Fibroblast of lung (primary cell): Measurements from ENCODE around the gene PALLD.

ENCODE experiments used
- EZH2 ChIP-seq: IDR thresholded peaks from 2 replicates; pipeline ENCODE4 v1.5.1; 2012; ENCODE audit warnings: low read length, control low read depth, mild to moderate bottlenecking; ENCODE audit errors: missing control alignments
- TF ChIP-seq, protein P1 (sequence below), 2 donors: IDR thresholded peaks in 1 of 2; conservative IDR thresholded peaks in 1 of 2; 1 replicate in 1 of 2; 2 replicates in 1 of 2; pipeline ENCODE4 v1.5.1; 2011 to 2012; ENCODE audit warnings: low read length in 2 of 2, control low read depth in 1 of 2, inconsistent platforms in 1 of 2, low read depth in 1 of 2, mild to moderate bottlenecking in 1 of 2

DNA sequence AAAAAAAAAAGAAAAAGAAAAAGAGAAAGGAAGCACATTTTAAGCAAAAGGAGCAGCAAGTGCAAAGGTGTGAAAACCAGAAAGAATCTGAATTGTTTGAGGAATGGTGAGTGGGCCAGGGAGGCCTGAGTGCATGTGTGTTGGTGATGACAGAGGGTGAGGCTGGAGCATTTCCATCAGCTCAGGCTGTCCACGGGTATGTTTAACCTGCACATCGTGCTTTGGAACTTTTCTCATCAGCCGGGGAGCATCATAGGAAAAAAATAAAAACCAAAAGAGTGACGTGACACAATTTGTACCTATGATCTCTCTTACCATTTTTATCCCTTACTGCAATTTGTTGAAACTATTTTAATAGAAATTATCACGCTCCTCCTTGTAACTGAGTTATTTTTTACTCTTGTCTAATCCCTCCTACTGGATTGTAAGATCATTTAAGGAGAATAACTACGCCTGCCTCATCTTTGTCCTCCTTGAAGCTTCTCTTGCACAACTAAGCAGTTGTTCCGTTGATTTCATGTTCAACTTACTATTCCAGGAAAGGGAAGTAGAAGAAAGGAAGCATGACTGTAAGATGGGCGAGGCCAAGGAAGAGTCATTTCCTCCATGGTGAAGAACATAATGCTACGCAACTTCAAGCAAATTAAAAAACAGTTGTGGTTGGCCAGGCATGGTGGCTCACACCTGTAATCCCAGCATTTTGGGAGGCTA, 7.0 kb downstream of the PALLD start:
- TF ChIP-seq, protein P1, sequence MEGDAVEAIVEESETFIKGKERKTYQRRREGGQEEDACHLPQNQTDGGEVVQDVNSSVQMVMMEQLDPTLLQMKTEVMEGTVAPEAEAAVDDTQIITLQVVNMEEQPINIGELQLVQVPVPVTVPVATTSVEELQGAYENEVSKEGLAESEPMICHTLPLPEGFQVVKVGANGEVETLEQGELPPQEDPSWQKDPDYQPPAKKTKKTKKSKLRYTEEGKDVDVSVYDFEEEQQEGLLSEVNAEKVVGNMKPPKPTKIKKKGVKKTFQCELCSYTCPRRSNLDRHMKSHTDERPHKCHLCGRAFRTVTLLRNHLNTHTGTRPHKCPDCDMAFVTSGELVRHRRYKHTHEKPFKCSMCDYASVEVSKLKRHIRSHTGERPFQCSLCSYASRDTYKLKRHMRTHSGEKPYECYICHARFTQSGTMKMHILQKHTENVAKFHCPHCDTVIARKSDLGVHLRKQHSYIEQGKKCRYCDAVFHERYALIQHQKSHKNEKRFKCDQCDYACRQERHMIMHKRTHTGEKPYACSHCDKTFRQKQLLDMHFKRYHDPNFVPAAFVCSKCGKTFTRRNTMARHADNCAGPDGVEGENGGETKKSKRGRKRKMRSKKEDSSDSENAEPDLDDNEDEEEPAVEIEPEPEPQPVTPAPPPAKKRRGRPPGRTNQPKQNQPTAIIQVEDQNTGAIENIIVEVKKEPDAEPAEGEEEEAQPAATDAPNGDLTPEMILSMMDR (conservative IDR thresholded peaks at IDR 0.05 in 1 of 2, IDR thresholded peaks at IDR 0.05 in 1 of 2; ENCODE audit: low read depth in 1 of 2, low read length in 2 of 2): no peak
- no peak for TF ChIP-seq EZH2
